GM19351 (cell line): ENCODE results near the gene TSC22D1.
A peak's percentile ranks its signal among the peaks of the same experiment; 100 is the strongest.

Source experiments
- ATAC-seq: cut with Tn5 transposase; IDR thresholded peaks from one replicate; pipeline ENCODE4 v1.9.1; 2021; ENCODE audit warnings: mild to moderate bottlenecking, moderate library complexity; ENCODE audit not compliant: unreplicated experiment

The TSC22D1 gene

GRCh38 chr13:44455769-44456168 lies 120.4 kb downstream of the TSC22D1 start:
- ATAC-seq: no peak

- ATAC-seq: no peak
Observed at GRCh38 chr13:44453881-44454280, 122.2 kb downstream of the TSC22D1 start.

- no peak for ATAC-seq
Observed at GRCh38 chr13:44453069-44453468, 123.1 kb downstream of the TSC22D1 start.

- ATAC-seq: no peak
Observed at GRCh38 chr13:44452418-44452817, 123.7 kb downstream of the TSC22D1 start.

- no peak for ATAC-seq
Observed at GRCh38 chr13:44451651-44452050, 124.5 kb downstream of the TSC22D1 start.

GRCh38 chr13:44451126-44451525 lies 125.0 kb downstream of the TSC22D1 start:
- no peak for ATAC-seq

- no peak for ATAC-seq
Observed at GRCh38 chr13:44449999-44450821, 125.9 kb downstream of the TSC22D1 start.

GRCh38 chr13:44448875-44449274 lies 127.3 kb downstream of the TSC22D1 start:
- no peak for ATAC-seq

GRCh38 chr13:44448373-44448772 lies 127.8 kb downstream of the TSC22D1 start:
- ATAC-seq: no peak

GRCh38 chr13:44447783-44448321 lies 128.3 kb downstream of the TSC22D1 start:
- ATAC-seq: no peak

- ATAC-seq: no peak
Observed at GRCh38 chr13:44440046-44440608, 136.0 kb downstream of the TSC22D1 start.

GRCh38 chr13:44439452-44440024 lies 136.6 kb downstream of the TSC22D1 start:
- no peak for ATAC-seq

GRCh38 chr13:44438234-44438579 lies 137.9 kb downstream of the TSC22D1 start:
- ATAC-seq: no peak

GRCh38 chr13:44437356-44438233 lies 138.5 kb downstream of the TSC22D1 start:
- ATAC-seq: no peak

GRCh38 chr13:44436589-44437337 lies 139.4 kb downstream of the TSC22D1 start:
- ATAC-seq: no peak

- ATAC-seq: no peak
Observed at GRCh38 chr13:44435919-44436510, 140.1 kb downstream of the TSC22D1 start.

- peak; percentile 70 for ATAC-seq
Observed at GRCh38 chr13:44435142-44435918, 140.8 kb downstream of the TSC22D1 start.

- no peak for ATAC-seq
Observed at GRCh38 chr13:44434766-44435141, 141.4 kb downstream of the TSC22D1 start.
